Liver (tissue), 9 donors: ENCODE data around the gene HTR2B. TPM values are rescaled to one million over a fixed set of nuclear protein-coding genes. Genes with fewer than 3 reads are reported as not detected.

Experiments
- DNase-seq: peaks from one replicate; pipeline ENCODE4 v3.0.0-alpha.2; 2017; ENCODE audit warnings: low spot score
- H3K27ac ChIP-seq, 2 donors: one replicate each; pipeline ENCODE4 v1.7.0; 2013; ENCODE audit warnings: inconsistent platforms in 2 of 2, low read length in 2 of 2, control low read depth in 1 of 2, low read depth in 1 of 2, mild to moderate bottlenecking in 1 of 2
- H3K27me3 ChIP-seq, 4 donors: one replicate each; pipeline versions ENCODE4 v1.6.1 to v1.7.0; 2013; ENCODE audit warnings: low read length in 3 of 4, inconsistent platforms in 1 of 4, mild to moderate bottlenecking in 1 of 4, moderate library complexity in 1 of 4; ENCODE audit not compliant: control insufficient read depth in 4 of 4, insufficient read depth in 4 of 4
- H3K36me3 ChIP-seq, 4 donors: one replicate each; pipeline versions ENCODE4 v1.6.1 to v1.7.0; 2013; ENCODE audit warnings: low read length in 3 of 4, mild to moderate bottlenecking in 3 of 4, low read depth in 1 of 4, moderate library complexity in 1 of 4; ENCODE audit not compliant: control insufficient read depth in 4 of 4, insufficient read depth in 3 of 4
- H3K4me1 ChIP-seq, 4 donors: one replicate each; pipeline versions ENCODE4 v1.6.1 to v1.7.0; 2013; ENCODE audit warnings: low read length in 3 of 4, mild to moderate bottlenecking in 3 of 4, moderate library complexity in 1 of 4; ENCODE audit not compliant: control insufficient read depth in 4 of 4, insufficient read depth in 4 of 4
- H3K4me3 ChIP-seq, 3 donors: one replicate each; pipeline versions ENCODE4 v1.6.1 to v1.7.0; 2013; ENCODE audit warnings: low read length in 3 of 3, control low read depth in 1 of 3, low read depth in 1 of 3, mild to moderate bottlenecking in 1 of 3
- H3K9ac ChIP-seq, 2 donors: one replicate each; pipeline ENCODE4 v1.7.0; 2013; ENCODE audit warnings: low read length in 2 of 2, mild to moderate bottlenecking in 2 of 2, moderate library complexity in 2 of 2, control low read depth in 1 of 2, low read depth in 1 of 2
- H3K9me3 ChIP-seq, 4 donors: one replicate each; pipeline versions ENCODE4 v1.6.1 to v1.7.0; 2013; ENCODE audit warnings: low read length in 3 of 4; ENCODE audit not compliant: control insufficient read depth in 4 of 4
- EGR1 ChIP-seq, 2 donors: IDR thresholded peaks; 2 replicates each; pipeline ENCODE4 v1.6.1; 2016 to 2018; ENCODE audit warnings: antibody characterized with exemption in 2 of 2, low read depth in 2 of 2
- FOXA1 ChIP-seq: IDR thresholded peaks from 2 replicates; pipeline ENCODE4 v1.6.1; 2016; ENCODE audit warnings: antibody characterized with exemption
- FOXA2 ChIP-seq: IDR thresholded peaks from 2 replicates; pipeline ENCODE4 v1.6.1; 2016; ENCODE audit warnings: antibody characterized with exemption
- GABPA ChIP-seq, 2 donors: IDR thresholded peaks in 1 of 2; conservative IDR thresholded peaks in 1 of 2; 2 replicates each; pipeline ENCODE4 v1.6.1; 2016; ENCODE audit warnings: antibody characterized with exemption in 2 of 2, mild to moderate bottlenecking in 1 of 2, moderate library complexity in 1 of 2
- HNF4A ChIP-seq, 2 donors: conservative IDR thresholded peaks; 2 replicates each; pipeline ENCODE4 v1.6.1; 2016; ENCODE audit warnings: antibody characterized with exemption in 2 of 2, mild to moderate bottlenecking in 2 of 2
- HNF4G ChIP-seq: IDR thresholded peaks from 2 replicates; pipeline ENCODE4 v1.6.1; 2016; ENCODE audit warnings: antibody characterized with exemption
- JUND ChIP-seq, 2 donors: IDR thresholded peaks; 2 replicates each; pipeline ENCODE4 v1.6.1; 2016; ENCODE audit warnings: antibody characterized with exemption in 2 of 2
- NR2F2 ChIP-seq: IDR thresholded peaks from 2 replicates; pipeline ENCODE4 v1.6.1; 2016; ENCODE audit warnings: antibody characterized with exemption
- RXRA ChIP-seq, 2 donors: IDR thresholded peaks; 2 replicates each; pipeline ENCODE4 v1.6.1; 2017 to 2018; ENCODE audit warnings: antibody characterized with exemption in 2 of 2, mild to moderate bottlenecking in 1 of 2
- TAF1 ChIP-seq: conservative IDR thresholded peaks from 2 replicates; pipeline ENCODE4 v1.6.1; 2016; ENCODE audit warnings: antibody characterized with exemption, mild to moderate bottlenecking
- YY1 ChIP-seq: IDR thresholded peaks from 2 replicates; pipeline ENCODE4 v1.6.1; 2016; ENCODE audit warnings: antibody characterized with exemption, mild to moderate bottlenecking
- ZBTB33 ChIP-seq: IDR thresholded peaks from 2 replicates; pipeline ENCODE4 v1.6.1; 2016; ENCODE audit warnings: antibody characterized with exemption
- WGBS: extraction: QIAGEN DNeasy Blood & Tissue Kit; methylation state at CpG from one replicate; pipeline ENCODE4 v1.1.7; 2013; 5-methylcytosine and 5-hydroxymethylcytosine counted together
- polyA plus RNA-seq, 2 donors: library from polyadenylated mRNA; stranded (reverse) in 1 of 2; unstranded in 1 of 2; fragments of 200-250 nt in 1 of 2; fragments of >200 nt in 1 of 2; fragmentation: Nextera tagmentation in 1 of 2; extraction: Ambion mirVana in 1 of 2; gene quantifications; one replicate each; pipeline versions ENCODE4 v1.2.1 to v1.2.3, GENCODE V29; 2013 to 2015
- total RNA-seq, 2 donors: library from RNA; depleted of rRNA; stranded (reverse); fragments of >200 nt; gene quantifications; one replicate each; pipeline ENCODE4 v1.2.3, GENCODE V29; 2014
- TF ChIP-seq, protein P1 (sequence below): IDR thresholded peaks from 2 replicates; pipeline ENCODE4 v1.6.1; 2016; ENCODE audit warnings: antibody characterized with exemption
- TF ChIP-seq, protein P2 (sequence below): IDR thresholded peaks from 2 replicates; pipeline ENCODE4 v1.6.1; 2016; ENCODE audit warnings: antibody characterized with exemption
- TF ChIP-seq, protein P3 (sequence below): fragments of 150-350 bp; IDR thresholded peaks from 2 replicates; pipeline ENCODE4 v1.5.1; 2017; ENCODE audit warnings: improper control_type of control experiment, low read depth, low read length; ENCODE audit not compliant: missing input control
- TF ChIP-seq, protein P4 (sequence below): IDR thresholded peaks from 2 replicates; pipeline ENCODE4 v1.6.1; 2016; ENCODE audit warnings: antibody characterized with exemption, mild to moderate bottlenecking
- donor health status: healthy.
- donor health status: healthy.
- donor health status: healthy.
- donor health status: healthy.
- donor health status: healthy.

Gene HTR2B
- total and polyA plus RNA-seq, 4 donors = 0.09 to 1.0 (median 0.63) TPM

GRCh38 chr2:231161252-231161839, 36.5 kb upstream of the HTR2B start:
- TF ChIP-seq, protein P1, sequence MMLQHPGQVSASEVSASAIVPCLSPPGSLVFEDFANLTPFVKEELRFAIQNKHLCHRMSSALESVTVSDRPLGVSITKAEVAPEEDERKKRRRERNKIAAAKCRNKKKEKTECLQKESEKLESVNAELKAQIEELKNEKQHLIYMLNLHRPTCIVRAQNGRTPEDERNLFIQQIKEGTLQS = no peak
- no peak for TF ChIP-seq JUND (IDR thresholded peaks at IDR 0.05)
- TF ChIP-seq GABPA (IDR thresholded peaks at IDR 0.05 in 1 of 2, conservative IDR thresholded peaks at IDR 0.05 in 1 of 2) = no peak
- TF ChIP-seq HNF4A (conservative IDR thresholded peaks at IDR 0.05) = no peak
- no peak overlapping the region for H3K9ac ChIP-seq
- no peak for DNase-seq
- no peak overlapping the region for H3K27ac ChIP-seq
- WGBS = 84% methylated on average over 7 of the region's 7 CpGs
- H3K9me3 ChIP-seq = no peaks in the 10 kb centered on the region
- no peaks in the 10 kb centered on the region for H3K27me3 ChIP-seq
- no peaks in the 10 kb centered on the region for H3K4me1 ChIP-seq
- H3K4me3 ChIP-seq = no peak overlapping the region
- H3K36me3 ChIP-seq = peaks cover 3 to 35% (median 24%) of the 10 kb centered on the region in 4 donors

- 96% methylated on average over 5 of the region's 5 CpGs for WGBS
- Histone ChIP-seq H3K36me3 (peaks cover 1 to 29% (median 18%) of the 10 kb centered on the region in 4 donors), H3K4me1 (no peaks in the 10 kb centered on the region), H3K27ac (no peak overlapping the region), H3K27me3 (no peaks in the 10 kb centered on the region), H3K4me3 (no peak overlapping the region), H3K9me3 (no peaks in the 10 kb centered on the region), H3K9ac (no peak overlapping the region)
- TF ChIP-seq, protein P1 = no peak
- TF ChIP-seq TAF1 (no peak), FOXA2 (no peak), FOXA1 (no peak), EGR1 (IDR thresholded peaks at IDR 0.05; ENCODE audit: low read depth in 2 of 2) (no peak), JUND (IDR thresholded peaks at IDR 0.05) (no peak), ZBTB33 (no peak), NR2F2 (no peak)
- TF ChIP-seq, protein P2, sequence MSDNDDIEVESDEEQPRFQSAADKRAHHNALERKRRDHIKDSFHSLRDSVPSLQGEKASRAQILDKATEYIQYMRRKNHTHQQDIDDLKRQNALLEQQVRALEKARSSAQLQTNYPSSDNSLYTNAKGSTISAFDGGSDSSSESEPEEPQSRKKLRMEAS = no peak
- TF ChIP-seq, protein P3, sequence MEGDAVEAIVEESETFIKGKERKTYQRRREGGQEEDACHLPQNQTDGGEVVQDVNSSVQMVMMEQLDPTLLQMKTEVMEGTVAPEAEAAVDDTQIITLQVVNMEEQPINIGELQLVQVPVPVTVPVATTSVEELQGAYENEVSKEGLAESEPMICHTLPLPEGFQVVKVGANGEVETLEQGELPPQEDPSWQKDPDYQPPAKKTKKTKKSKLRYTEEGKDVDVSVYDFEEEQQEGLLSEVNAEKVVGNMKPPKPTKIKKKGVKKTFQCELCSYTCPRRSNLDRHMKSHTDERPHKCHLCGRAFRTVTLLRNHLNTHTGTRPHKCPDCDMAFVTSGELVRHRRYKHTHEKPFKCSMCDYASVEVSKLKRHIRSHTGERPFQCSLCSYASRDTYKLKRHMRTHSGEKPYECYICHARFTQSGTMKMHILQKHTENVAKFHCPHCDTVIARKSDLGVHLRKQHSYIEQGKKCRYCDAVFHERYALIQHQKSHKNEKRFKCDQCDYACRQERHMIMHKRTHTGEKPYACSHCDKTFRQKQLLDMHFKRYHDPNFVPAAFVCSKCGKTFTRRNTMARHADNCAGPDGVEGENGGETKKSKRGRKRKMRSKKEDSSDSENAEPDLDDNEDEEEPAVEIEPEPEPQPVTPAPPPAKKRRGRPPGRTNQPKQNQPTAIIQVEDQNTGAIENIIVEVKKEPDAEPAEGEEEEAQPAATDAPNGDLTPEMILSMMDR = no peak
- no peak for DNase-seq
Measured at GRCh38 chr2:231160701-231161100, 35.9 kb upstream of the HTR2B start.

DNA sequence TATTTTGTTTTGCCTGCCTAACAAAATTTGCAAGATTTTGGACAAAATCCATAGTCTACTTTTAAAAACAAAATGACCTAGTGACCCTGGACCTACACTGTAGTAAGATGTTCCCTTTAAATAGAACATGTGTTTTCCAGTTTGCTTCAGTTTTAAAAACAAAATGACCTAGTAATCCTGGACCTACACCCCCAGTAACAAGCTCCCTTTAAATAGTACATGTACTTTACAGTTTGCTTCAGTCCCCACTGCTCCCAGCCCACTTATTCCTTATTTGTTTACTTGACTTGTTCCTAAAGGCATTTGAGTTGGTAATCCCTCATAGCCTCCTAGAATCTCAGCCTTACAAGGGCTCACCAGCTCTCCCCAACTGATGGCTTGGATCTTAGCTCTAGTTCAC, 34.5 kb upstream of the HTR2B start:
- TF ChIP-seq FOXA2 = no peak
- TF ChIP-seq NR2F2 = no peak
- no peak for TF ChIP-seq JUND (IDR thresholded peaks at IDR 0.05)
- no peak for TF ChIP-seq ZBTB33
- TF ChIP-seq HNF4G = no peak
- no peak for TF ChIP-seq YY1
- TF ChIP-seq, protein P4, sequence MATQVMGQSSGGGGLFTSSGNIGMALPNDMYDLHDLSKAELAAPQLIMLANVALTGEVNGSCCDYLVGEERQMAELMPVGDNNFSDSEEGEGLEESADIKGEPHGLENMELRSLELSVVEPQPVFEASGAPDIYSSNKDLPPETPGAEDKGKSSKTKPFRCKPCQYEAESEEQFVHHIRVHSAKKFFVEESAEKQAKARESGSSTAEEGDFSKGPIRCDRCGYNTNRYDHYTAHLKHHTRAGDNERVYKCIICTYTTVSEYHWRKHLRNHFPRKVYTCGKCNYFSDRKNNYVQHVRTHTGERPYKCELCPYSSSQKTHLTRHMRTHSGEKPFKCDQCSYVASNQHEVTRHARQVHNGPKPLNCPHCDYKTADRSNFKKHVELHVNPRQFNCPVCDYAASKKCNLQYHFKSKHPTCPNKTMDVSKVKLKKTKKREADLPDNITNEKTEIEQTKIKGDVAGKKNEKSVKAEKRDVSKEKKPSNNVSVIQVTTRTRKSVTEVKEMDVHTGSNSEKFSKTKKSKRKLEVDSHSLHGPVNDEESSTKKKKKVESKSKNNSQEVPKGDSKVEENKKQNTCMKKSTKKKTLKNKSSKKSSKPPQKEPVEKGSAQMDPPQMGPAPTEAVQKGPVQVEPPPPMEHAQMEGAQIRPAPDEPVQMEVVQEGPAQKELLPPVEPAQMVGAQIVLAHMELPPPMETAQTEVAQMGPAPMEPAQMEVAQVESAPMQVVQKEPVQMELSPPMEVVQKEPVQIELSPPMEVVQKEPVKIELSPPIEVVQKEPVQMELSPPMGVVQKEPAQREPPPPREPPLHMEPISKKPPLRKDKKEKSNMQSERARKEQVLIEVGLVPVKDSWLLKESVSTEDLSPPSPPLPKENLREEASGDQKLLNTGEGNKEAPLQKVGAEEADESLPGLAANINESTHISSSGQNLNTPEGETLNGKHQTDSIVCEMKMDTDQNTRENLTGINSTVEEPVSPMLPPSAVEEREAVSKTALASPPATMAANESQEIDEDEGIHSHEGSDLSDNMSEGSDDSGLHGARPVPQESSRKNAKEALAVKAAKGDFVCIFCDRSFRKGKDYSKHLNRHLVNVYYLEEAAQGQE = no peak
- TF ChIP-seq HNF4A (conservative IDR thresholded peaks at IDR 0.05) = no peak
- no peak for TF ChIP-seq TAF1
- TF ChIP-seq RXRA (IDR thresholded peaks at IDR 0.05) = no peak
- Histone ChIP-seq H3K36me3 (peaks cover 4 to 28% (median 15%) of the 10 kb centered on the region in 4 donors), H3K4me1 (no peaks in the 10 kb centered on the region), H3K27ac (no peak overlapping the region), H3K27me3 (no peaks in the 10 kb centered on the region), H3K4me3 (no peak overlapping the region), H3K9me3 (no peaks in the 10 kb centered on the region), H3K9ac (no peak overlapping the region)
- no peak for DNase-seq
